Suppressor macrophage treated with lipopolysaccharide for 4 hours (primary cell): ENCODE data around the gene NRCAM.

ENCODE experiments used
- DNase-seq: peaks from one replicate; pipeline ENCODE4 v3.0.0-alpha.2; 2020

The NRCAM gene

DNA sequence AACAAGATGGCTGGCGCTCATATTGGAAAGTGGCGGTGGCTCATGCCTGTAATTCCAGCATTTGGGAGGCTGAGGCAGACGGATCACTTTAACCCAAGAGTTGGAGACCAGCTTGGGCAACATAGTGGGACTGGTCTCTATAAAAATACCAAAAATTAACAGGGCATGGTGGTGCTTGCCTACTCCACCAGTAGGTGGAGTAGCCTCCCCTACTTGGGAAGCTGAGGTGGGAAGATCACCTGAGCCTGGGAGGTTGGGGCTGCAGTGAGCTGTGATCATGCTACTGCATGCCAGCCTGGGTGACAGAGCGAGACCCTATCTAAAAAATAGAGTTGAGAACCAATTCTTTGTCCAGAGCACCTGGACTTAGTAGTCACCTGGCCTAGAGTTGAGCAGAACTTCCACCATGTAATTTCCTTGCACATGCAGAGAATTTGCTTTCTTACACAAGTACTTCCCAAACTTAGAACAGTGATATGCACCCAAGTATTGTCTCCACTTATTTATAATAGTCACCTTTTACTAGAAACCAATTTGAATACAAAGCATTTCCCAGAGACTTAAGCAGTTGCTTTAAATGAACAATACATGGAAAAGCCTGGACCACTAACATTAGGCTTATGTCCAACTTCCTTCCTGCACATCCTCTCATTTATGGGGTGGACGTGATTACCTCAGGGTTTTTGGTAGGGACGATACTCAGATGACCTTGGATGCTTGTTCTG, 342.0 kb downstream of the NRCAM start:
- peak; percentile 14 for DNase-seq

DNA sequence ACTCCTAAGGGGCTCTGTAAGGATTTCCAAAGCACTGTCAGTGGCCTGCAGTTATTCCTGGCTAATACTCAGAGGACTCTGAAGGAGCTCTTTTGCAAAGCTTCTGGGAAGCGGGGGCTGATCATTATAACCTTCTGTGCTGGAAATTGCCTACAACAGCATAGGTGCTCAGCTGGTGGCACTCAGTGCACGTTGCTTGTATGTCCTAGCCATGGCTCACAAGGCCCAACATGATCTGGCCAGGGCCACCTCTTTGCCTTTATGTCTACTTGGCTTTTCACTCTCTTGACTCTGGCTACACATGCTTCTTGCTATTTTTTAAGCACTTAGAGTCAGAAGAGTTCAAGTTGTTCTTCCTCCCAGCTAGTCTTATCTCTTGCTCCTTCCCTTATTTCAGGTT, 343.6 kb downstream of the NRCAM start:
- DNase-seq = no peak

DNA sequence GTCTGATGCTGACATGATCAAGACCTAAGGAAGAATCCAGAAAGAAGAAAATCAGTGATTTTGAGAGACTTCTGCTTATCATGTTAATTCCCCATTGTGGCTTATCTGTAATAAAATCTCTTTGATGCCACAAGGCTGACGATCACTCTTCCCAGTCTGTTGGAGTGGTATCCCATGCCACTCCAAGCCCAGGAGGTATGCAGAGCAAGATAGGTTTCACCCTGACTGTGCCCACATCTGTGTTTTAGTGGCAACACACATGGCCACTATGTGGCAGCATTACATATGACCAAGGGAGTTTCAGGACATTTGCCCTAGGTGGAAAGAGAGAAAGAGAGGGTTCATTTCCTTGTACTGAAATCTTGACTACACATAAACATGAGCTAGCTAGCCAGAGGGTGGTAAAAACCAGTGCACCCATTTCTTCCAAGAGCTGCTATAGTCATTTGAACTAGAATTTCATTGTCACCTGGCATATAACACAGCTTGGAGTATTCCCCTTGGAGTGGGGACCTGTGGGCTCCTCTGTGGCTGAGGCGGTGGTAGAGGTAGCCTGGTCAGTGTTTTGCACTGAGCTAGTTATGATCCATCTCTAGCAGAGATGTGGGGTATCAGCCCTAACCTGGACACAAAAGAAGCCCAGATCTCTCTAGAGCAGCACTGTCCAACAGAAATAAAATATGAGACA, 346.9 kb downstream of the NRCAM start:
- peak; percentile 35 for DNase-seq

DNA sequence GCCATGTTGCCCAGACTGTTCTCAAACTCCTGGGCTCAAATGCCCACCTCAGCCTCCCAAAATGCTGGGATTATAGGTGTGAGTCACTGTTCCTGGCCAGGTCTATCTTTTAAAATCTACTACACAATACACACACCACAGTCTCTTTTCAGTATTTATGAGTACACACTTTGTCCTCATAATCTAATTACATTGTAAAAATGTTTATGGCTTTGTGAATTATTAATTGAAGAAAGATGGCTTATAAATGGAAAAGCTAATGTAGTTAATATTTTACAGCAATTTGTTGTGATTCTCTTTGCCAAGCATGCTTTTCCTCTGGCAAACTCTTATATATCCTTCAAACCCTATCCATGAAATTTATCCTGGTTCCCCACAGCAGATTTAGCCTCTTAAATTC, 348.1 kb downstream of the NRCAM start:
- DNase-seq = no peak

DNA sequence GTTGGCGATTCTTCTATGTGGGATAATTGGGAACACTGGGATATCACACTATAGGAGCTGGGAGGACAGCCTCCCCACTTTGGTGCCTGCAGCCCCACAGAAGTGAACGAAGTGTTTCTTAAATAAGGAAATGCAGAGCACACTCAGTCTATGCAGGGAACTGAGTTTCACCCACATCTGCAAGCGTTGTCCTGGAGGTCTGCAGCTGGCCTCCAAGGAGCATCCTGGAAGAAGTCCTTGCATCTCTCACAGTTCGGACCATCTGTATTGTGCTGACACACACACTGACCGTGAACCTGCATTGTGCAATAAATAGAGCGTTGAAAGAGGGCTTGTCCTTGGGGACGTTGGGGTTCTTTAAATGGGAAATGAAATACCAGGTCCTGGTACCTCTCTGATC, 351.9 kb downstream of the NRCAM start:
- no peak for DNase-seq

DNA sequence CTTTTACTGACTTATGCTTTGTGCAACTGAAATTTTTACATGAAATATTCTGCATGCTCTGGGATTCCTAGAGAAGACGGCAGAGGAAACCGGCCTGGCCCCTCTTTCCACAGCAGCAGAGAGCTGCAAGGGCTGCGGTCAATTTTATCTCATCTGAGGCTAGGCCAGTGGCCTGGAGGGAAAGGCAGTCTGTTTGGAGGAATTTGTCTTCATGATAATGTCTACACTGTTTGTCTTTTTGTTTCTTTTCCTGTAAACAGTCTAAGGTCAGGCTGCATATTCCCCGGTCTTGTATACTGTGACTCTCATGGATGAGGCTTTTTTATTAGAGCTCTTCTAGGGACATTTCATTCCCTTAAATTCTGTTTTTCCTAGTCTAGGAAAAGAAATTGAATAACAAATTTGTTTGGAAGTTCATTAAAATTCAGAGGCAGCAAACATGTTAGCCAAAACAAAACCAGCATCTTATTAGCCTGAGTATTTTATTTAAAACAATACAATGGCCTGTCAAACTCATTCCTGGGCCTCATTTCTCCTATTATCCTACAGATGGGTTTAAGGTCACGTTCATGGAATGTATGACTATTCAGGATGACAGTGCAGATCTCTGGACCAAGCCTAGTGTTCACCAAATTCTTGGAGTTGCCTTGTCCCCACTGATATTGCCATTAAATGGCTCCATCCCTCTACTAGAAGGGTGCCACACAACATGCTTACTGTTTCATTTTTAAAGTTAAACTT, 352.5 kb downstream of the NRCAM start:
- no peak for DNase-seq

DNA sequence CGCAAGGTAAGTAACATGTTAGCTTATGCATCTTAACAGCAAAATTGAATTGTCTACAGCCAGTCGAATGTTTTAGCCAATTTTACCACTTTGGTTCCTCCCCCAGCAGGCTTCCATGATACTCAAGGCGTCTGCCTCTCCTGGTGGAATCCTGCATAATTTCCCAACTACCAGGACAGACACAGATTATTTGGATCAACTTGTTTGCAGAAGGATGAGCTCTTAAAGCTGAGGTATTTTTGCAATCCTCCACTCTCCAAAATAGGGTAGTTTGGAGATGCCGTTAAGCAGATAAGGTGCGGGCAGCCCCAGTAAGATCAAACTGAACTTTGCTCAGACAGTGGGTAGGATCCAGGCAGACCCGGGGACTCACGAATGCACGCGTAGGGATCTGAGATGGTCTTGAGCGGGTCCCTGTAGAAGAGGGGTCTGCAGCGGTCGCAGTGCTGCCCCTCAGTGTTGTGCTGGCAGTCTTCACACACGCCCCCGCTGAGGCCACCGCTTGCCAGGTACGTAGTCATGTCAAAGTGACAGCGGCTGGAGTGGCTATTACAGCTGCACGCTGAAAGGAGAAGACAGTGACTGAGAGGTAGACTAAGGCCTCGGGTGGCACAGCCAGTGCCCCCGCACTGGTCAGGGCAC, 353.4 kb downstream of the NRCAM start:
- DNase-seq = no peak

DNA sequence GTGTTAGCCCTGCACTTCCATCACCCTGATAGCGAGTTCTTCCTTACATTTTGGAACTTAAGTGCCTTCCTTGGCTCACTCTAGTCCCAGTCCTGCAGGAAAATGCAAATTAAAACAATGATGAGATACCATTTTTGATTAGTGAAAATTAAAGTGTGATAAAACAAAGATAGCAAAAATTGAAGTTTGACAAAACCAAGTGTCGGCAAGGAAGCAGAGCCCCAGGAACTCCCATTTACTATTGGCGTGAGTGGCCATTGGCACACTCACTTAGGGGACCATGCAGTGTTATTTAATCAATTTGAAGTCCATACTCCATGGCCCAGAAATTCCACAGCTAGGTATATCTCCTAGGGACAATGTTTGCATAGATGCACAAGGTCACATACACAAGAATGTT, 354.5 kb downstream of the NRCAM start:
- DNase-seq = no peak

DNA sequence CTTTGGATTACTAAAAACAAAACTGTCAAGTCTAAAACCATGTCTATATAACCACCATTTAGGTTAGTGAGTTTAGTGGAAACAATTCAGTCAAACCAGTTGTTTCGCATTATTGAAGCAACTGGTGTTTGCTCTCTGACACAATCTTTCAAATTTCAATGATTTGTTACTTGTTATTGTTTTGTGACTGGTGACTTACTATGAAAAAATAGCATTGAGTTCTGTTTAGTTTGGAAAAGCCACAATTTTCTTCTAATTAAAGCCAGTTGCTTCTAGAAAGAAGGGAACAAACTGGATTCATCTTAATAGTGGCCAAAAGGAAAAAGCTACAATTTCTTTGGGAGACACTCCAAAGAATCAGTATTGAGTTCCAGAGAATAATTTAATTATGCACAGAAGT, 356.5 kb downstream of the NRCAM start:
- DNase-seq = no peak

DNA sequence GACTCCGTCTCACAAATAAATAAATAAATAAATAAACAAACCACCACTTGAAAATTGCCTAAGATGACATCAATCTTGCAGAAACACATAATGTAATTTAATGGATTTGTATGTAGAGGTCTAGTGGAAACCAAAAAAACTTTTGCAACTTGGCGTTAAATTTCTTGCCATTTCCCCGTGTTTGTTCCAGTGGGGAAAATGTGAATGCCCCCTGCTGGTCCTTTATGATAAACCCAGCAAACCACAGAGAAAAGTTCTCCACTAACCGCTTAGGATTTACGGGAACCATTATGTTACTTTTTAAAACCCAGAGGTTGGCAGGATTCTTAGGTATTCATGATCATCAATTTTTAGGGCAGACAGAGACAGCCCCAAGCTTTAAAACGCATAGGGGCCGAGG, 358.5 kb downstream of the NRCAM start:
- peak; percentile 28 for DNase-seq
